Measurements from ENCODE around the gene HOXB5. TPM values are rescaled to one million over a fixed set of nuclear protein-coding genes. Genes with fewer than 3 reads are reported as not detected.
A peak's percentile ranks its signal among the peaks of the same experiment; 100 is the strongest.

HOXB5 gene
- total RNA-seq, 2 experiments from 2014 or later, result not detected

DNA sequence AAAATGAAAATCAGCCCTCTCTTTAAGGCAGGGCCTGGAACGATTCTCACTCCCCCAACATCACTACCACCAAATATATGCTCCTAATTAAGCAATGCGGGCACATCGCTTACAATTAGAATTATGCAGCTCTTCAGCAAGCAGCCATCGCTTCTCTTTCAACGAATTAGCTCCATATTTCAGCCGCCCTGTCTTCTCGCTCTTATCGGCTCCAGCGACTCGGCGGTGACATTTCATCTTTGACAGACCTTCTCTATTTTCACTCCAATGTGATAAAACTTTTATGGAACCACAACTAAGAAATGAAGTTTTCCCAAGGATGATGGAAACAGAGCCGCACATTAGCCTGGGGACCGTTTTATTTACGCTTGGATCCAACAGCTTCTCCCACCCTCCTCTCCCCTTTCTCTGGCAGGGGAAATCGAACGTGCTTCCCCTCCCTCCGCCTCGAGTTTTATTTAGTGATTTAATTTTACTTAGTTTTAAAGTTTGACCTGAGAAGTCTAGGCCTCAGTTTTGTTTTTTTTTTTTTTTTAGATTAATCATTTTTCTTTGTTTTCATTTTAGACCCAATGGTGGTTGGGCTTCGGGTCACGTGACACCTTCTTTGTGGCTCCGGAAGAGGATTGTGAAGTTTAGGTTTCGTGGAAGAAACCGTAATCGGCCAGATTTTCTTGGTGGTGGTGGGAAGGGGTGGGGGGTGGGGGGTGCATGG lies 45.6 kb downstream of the HOXB5 start:
- Mint-ChIP-seq H3K4me1 (ENCODE audit: low read depth) (peaks cover 38% of the 10 kb centered on the region), H3K36me3 (ENCODE audit: low read depth) (no peaks in the 10 kb centered on the region), H3K9me3 (no peaks in the 10 kb centered on the region), H3K27ac (peak overlapping the region; percentile 79), H3K27me3 (peaks cover 52% of the 10 kb centered on the region), H3K4me3 (peak overlapping the region; percentile 70)
- no peak for TF ChIP-seq CTCF (IDR thresholded peaks at IDR 0.05)
- H3K4me1 ChIP-seq (ENCODE audit: insufficient read depth, low read length), result peaks cover 48% of the 10 kb centered on the region
- H3K27ac ChIP-seq (ENCODE audit: low read depth in 1 of 2, low read length in 2 of 2), result peak overlapping the region; percentile 49 to 60
- ChIA-PET POLR2A (interaction anchor here (1.0 kb wide), 1 partner anchor 7 kb away, joined by 7 read pairs; no protein-coding TSS in a partner anchor), CTCF (interaction anchor here (1.2 to 1.6 kb wide), 2 partner anchors 10 to 55 kb away, joined by 3 to 8 read pairs; no protein-coding TSS in a partner anchor)
- ATAC-seq (ENCODE audit: poor library complexity) (no peak), DNase-seq (peak in 9 of 14 experiments; percentile 27 to 81 (median 44))
- H3K27me3 ChIP-seq (ENCODE audit: control insufficient read depth in 1 of 2, insufficient read depth in 2 of 2, low read length in 2 of 2), result no peaks in the 10 kb centered on the region
- H3K4me3 ChIP-seq (ENCODE audit: low read length), result peak overlapping the region; percentile 21
- H3K36me3 ChIP-seq (ENCODE audit: insufficient read depth, low read length), result peaks cover 2% of the 10 kb centered on the region
- no peaks in the 10 kb centered on the region for H3K9me3 ChIP-seq (ENCODE audit: control insufficient read depth in 1 of 2, insufficient read depth in 1 of 2, low read length in 2 of 2)
- intact Hi-C loops (cut with DNase I, micrococcal nuclease), result no loop called here

DNA sequence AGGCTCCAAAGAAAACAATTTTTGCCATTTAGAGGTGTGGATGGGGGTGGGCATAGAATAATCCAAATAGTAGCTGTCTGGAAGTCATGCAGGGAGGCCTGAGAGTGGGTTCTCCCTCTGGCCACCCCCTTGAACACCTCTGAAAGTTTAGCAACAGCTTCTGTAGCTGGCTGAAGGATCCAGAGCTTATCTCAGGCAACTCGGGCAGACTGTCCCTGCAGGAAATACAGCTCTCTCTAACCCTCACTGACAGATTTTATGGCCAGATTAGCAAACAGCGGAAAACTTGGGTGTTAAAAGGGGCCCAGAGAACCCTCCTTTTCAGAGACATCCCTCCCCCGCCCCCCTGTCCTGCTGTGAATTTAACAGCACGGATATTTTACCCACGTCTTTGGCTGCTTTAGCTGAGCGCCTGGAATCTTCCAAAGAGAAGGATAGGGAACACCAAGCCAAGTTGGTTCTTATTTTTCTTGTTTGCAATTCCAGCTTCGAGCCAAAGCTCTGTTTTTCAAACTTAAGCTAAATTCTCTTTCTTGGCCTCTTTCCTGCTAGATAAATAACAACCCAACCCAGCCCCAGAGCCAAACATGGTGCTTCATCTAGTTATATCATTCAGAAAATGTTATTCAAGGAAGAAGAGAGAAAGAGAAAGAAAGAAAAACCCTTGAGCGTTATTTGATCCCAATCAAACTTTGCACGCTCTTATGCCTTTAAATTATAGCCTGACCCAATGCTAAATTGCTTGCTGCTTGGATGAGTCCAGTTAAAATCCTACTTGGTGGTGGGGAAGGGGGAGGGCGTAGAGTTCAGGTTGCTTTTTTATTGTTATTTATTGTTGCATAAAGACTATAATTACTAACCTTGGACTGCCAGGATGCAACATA lies 46.4 kb downstream of the HOXB5 start:
- Histone ChIP-seq H3K4me1 (ENCODE audit: insufficient read depth, low read length) (peaks cover 54% of the 10 kb centered on the region), H3K9me3 (ENCODE audit: control insufficient read depth in 1 of 2, insufficient read depth in 1 of 2, low read length in 2 of 2) (no peaks in the 10 kb centered on the region), H3K27ac (ENCODE audit: low read depth in 1 of 2, low read length in 2 of 2) (peak overlapping the region; percentile 31 to 49), H3K4me3 (ENCODE audit: low read length) (peak overlapping the region; percentile 21), H3K27me3 (ENCODE audit: control insufficient read depth in 1 of 2, insufficient read depth in 2 of 2, low read length in 2 of 2) (no peaks in the 10 kb centered on the region), H3K36me3 (ENCODE audit: insufficient read depth, low read length) (peaks cover 2% of the 10 kb centered on the region)
- Mint-ChIP-seq H3K4me1 (ENCODE audit: low read depth) (peaks cover 45% of the 10 kb centered on the region), H3K9me3 (no peaks in the 10 kb centered on the region), H3K27me3 (peaks cover 56% of the 10 kb centered on the region), H3K36me3 (ENCODE audit: low read depth) (no peaks in the 10 kb centered on the region), H3K4me3 (peak overlapping the region; percentile 50), H3K27ac (peak overlapping the region; percentile 79)
- ATAC-seq (ENCODE audit: poor library complexity) (no peak), DNase-seq (peak in 3 of 14 experiments; percentile 29 to 38 (median 31))
- CTCF ChIA-PET, result interaction anchor here (1.6 kb wide), 1 partner anchor 54 kb away, joined by 8 read pairs; no protein-coding TSS in a partner anchor
- TF ChIP-seq CTCF (IDR thresholded peaks at IDR 0.05), result no peak
- POLR2A ChIA-PET, result interaction anchor here (1.0 kb wide), 1 partner anchor 8 kb away, joined by 7 read pairs; no protein-coding TSS in a partner anchor
- intact Hi-C loops (cut with DNase I, micrococcal nuclease), result no loop called here

GRCh38 chr17:48546137-48546923 lies 47.2 kb downstream of the HOXB5 start:
- H3K27ac ChIP-seq (ENCODE audit: low read depth in 1 of 2, low read length in 2 of 2), result peak overlapping the region in 1 of 2 donors; percentile 77
- no peak for ATAC-seq (ENCODE audit: poor library complexity)
- peaks cover 57% of the 10 kb centered on the region for H3K27me3 Mint-ChIP-seq
- peak overlapping the region; percentile 21 for H3K4me3 ChIP-seq (ENCODE audit: low read length)
- no peaks in the 10 kb centered on the region for H3K9me3 ChIP-seq (ENCODE audit: control insufficient read depth in 1 of 2, insufficient read depth in 1 of 2, low read length in 2 of 2)
- no peak for TF ChIP-seq CTCF (IDR thresholded peaks at IDR 0.05)
- no peaks in the 10 kb centered on the region for H3K36me3 ChIP-seq (ENCODE audit: insufficient read depth, low read length)
- intact Hi-C loops (cut with DNase I, micrococcal nuclease), result no loop called here
- peaks cover 61% of the 10 kb centered on the region for H3K4me1 ChIP-seq (ENCODE audit: insufficient read depth, low read length)
- no peaks in the 10 kb centered on the region for H3K27me3 ChIP-seq (ENCODE audit: control insufficient read depth in 1 of 2, insufficient read depth in 2 of 2, low read length in 2 of 2)
- H3K36me3 Mint-ChIP-seq (ENCODE audit: low read depth), result no peaks in the 10 kb centered on the region
- no peaks in the 10 kb centered on the region for H3K9me3 Mint-ChIP-seq
- no peak for DNase-seq
- peak overlapping the region; percentile 79 for H3K27ac Mint-ChIP-seq
- ChIA-PET POLR2A (interaction anchor here (1.0 kb wide), 1 partner anchor 9 kb away, joined by 7 read pairs; no protein-coding TSS in a partner anchor), CTCF (interaction anchor here (1.6 kb wide), 1 partner anchor 53 kb away, joined by 8 read pairs; no protein-coding TSS in a partner anchor)
- H3K4me3 Mint-ChIP-seq, result peak overlapping the region; percentile 49
- peaks cover 48% of the 10 kb centered on the region for H3K4me1 Mint-ChIP-seq (ENCODE audit: low read depth)

Measured in CD4-positive, alpha-beta T cell (primary cell).